ENCODE data around the gene HAGH. TPM values are rescaled to one million over a fixed set of nuclear protein-coding genes. Genes with fewer than 3 reads are reported as not detected.

The HAGH gene
- total and polyA plus RNA-seq, 9 of the 15 experiments (the other 6 are each of a cell fraction or from before 2014, with no cell fraction given), result 0.46 to 35.1 (median 16.8) TPM

GRCh38 chr16:1810106-1810505 lies 16.5 kb downstream of the HAGH start:
- DNase-seq (ENCODE audit: extremely low read depth in 1 of 4, low spot score in 3 of 4), result no peak
- Histone ChIP-seq H4K20me1 (replicated peaks; ENCODE audit: control insufficient read depth, insufficient read depth, low read length) (no peaks in the 10 kb centered on the region; the same call in 1 of the 2 replicates), H2AFZ (ENCODE audit: low read depth, low read length) (no peak overlapping the region), H3K27ac (ENCODE audit: extremely low read depth, low read depth, low read length) (no peak overlapping the region), H3K4me1 (replicated peaks in 1 of 2; ENCODE audit: control insufficient read depth in 2 of 2, insufficient read depth in 2 of 2, low read length in 2 of 2) (peaks cover 0 to 20% of the 10 kb centered on the region in 2 experiments; a peak in 3 of 5 replicates), H3K9me1 (ENCODE audit: control insufficient read depth, insufficient read depth, low read length) (no peaks in the 10 kb centered on the region), H3K79me2 (ENCODE audit: control insufficient read depth, insufficient read depth, low read length) (no peaks in the 10 kb centered on the region), H3K4me3 (no peak overlapping the region), H3K4me2 (ENCODE audit: insufficient read depth, low read length) (no peak overlapping the region), H3K27me3 (ENCODE audit: control insufficient read depth in 2 of 2, insufficient read depth in 2 of 2, low read length in 2 of 2) (no peaks in the 10 kb centered on the region), H3K36me3 (ENCODE audit: control insufficient read depth, insufficient read depth, low read length) (peaks cover 3% of the 10 kb centered on the region; the same call in 1 of the 3 replicates), H3K9ac (ENCODE audit: insufficient read depth in 1 of 2, low read depth in 2 of 2, low read length in 2 of 2) (no peak overlapping the region; a peak in 1 of 4 replicates), H3K9me3 (replicated peaks; ENCODE audit: control insufficient read depth, insufficient read depth, low read depth, low read length) (no peaks in the 10 kb centered on the region)
- FAIRE-seq, result no peak
- no peak for TF ChIP-seq MLX (CRISPR knock-in tag; conservative IDR thresholded peaks at IDR 0.05)
- TF ChIP-seq HLTF (IDR thresholded peaks at IDR 0.05), result no peak
- no peak for TF ChIP-seq XRCC5 (IDR thresholded peaks at IDR 0.05; ENCODE audit: low read depth, low read length)
- no peak for TF ChIP-seq CEBPG (CRISPR knock-in tag; IDR thresholded peaks at IDR 0.05)
- TF ChIP-seq CEBPG (tag; conservative IDR thresholded peaks at IDR 0.05 in 1 of 2, IDR thresholded peaks at IDR 0.05 in 1 of 2), result no peak
- TF ChIP-seq NR2F6 (CRISPR knock-in tag; IDR thresholded peaks at IDR 0.05), result no peak
- TF ChIP-seq ZNF764 (CRISPR knock-in tag; IDR thresholded peaks at IDR 0.05; ENCODE audit: low read depth), result no peak
- CTCF ChIA-PET (ENCODE audit: low intra/inter-chr PET ratio), result no interaction called here
- in situ Hi-C loops (cut with MboI) (no loop called here), intact Hi-C loops (cut with micrococcal nuclease) (no loop called here)
- BruUV-seq (replicated peaks), result no TSS peak
- ATAC-seq, result no peak
- 91% methylated on average over 7 of the region's 16 CpGs for WGBS (ENCODE audit: insufficient coverage, low coverage, missing lambda C conversion rate)
- POLR2A ChIA-PET, result interaction anchor here (0.5 kb wide), 1 partner anchor 1090 kb away, joined by 3 read pairs; no protein-coding TSS in a partner anchor

Data from K562 (cell line).